Loucy (cell line): Measurements from ENCODE around the gene GDF9.

Experiments
- H2AFZ ChIP-seq: fragments of 200-600 bp; sonication (generic); 2 replicates; pipeline ENCODE4 v1.6.0; 2016; ENCODE audit warnings: antibody characterized with exemption, mild to moderate bottlenecking, low read length, moderate library complexity
- H3F3A ChIP-seq: fragments of 200-600 bp; 2 replicates; pipeline ENCODE4 v1.6.0; 2016; ENCODE audit warnings: antibody characterized with exemption, low read depth, mild to moderate bottlenecking
- H3K27me3 ChIP-seq: fragments of 200-600 bp; sonication (generic); 2 replicates; pipeline ENCODE4 v1.6.1; 2014; ENCODE audit warnings: low read length, mild to moderate bottlenecking; ENCODE audit not compliant: insufficient read depth, poor library complexity, severe bottlenecking
- H3K36me3 ChIP-seq: fragments of 200-600 bp; sonication (generic); 2 replicates; pipeline ENCODE4 v1.6.1; 2016; ENCODE audit warnings: low read length; ENCODE audit not compliant: insufficient read depth
- H3K4me1 ChIP-seq: fragments of 200-600 bp; sonication (generic); 2 replicates; pipeline ENCODE4 v1.5.1; 2014; ENCODE audit warnings: low read length, mild to moderate bottlenecking; ENCODE audit not compliant: insufficient read depth, poor library complexity, severe bottlenecking
- H3K4me2 ChIP-seq: fragments of 200-600 bp; sonication (generic); 2 replicates; pipeline ENCODE4 v1.6.0; 2014; ENCODE audit warnings: antibody characterized with exemption, low read length, low read depth, mild to moderate bottlenecking; ENCODE audit not compliant: poor library complexity, severe bottlenecking
- H3K4me3 ChIP-seq: fragments of 200-600 bp; sonication (generic); 2 replicates; pipeline ENCODE4 v1.5.1; 2014; ENCODE audit warnings: low read length, mild to moderate bottlenecking, mixed read lengths; ENCODE audit not compliant: poor library complexity, severe bottlenecking
- H3K79me2 ChIP-seq: fragments of 200-600 bp; sonication (generic); 2 replicates; pipeline ENCODE4 v1.6.1; 2014; ENCODE audit warnings: low read length; ENCODE audit not compliant: insufficient read depth
- H3K9ac ChIP-seq: fragments of 200-600 bp; sonication (generic); 2 replicates; pipeline ENCODE4 v1.6.0; 2014; ENCODE audit warnings: mild to moderate bottlenecking, low read depth, low read length, moderate library complexity; ENCODE audit not compliant: poor library complexity, severe bottlenecking
- H3K9me2 ChIP-seq: fragments of 200-600 bp; sonication (generic); replicated peaks from 2 replicates; pipeline ENCODE4 v1.6.1; 2016; ENCODE audit warnings: low read depth, low read length, mixed read lengths
- H3K9me3 ChIP-seq: fragments of 200-600 bp; sonication (generic); 2 replicates; pipeline ENCODE4 v1.6.1; 2014; ENCODE audit warnings: mild to moderate bottlenecking, antibody characterized with exemption, low read length, low read depth; ENCODE audit not compliant: insufficient read depth
- H4K20me1 ChIP-seq: fragments of 200-600 bp; sonication (generic); 2 replicates; pipeline ENCODE4 v1.6.0; 2014; ENCODE audit warnings: antibody characterized with exemption, low read length, mild to moderate bottlenecking; ENCODE audit not compliant: insufficient read depth, poor library complexity, severe bottlenecking
- EZH2phosphoT487 ChIP-seq: fragments of 200-600 bp; IDR thresholded peaks from 2 replicates; pipeline ENCODE4 v1.6.1; 2018; ENCODE audit warnings: antibody characterized with exemption, mild to moderate bottlenecking, moderate library complexity, borderline replicate concordance
- TF ChIP-seq, protein P1 (sequence below): fragments of 200-600 bp; sonication (generic); conservative IDR thresholded peaks from 2 replicates; pipeline ENCODE4 v1.5.1; 2014; ENCODE audit warnings: mild to moderate bottlenecking, antibody characterized with exemption, low read length

GDF9 gene

DNA sequence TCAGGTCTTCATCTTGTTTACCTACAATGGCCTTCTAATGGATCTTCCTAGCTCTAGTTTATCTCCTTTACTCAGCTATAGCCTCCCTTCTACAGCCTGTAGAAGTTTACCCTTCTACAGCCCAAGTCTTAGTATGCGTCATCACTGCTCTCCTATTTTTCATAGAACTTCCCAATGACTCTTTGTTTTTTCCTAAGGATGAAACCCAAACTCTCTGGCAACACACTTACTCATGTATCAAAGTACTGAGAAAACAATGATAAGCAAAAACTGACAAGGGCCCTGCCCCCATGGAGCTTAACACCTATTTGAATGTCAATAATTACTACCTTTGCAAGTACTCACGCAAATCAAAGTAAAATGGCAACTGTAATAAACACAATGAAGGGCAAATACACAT, 40.9 kb upstream of the GDF9 start:
- Histone ChIP-seq H2AFZ (no peak overlapping the region), H3K4me1 (no peaks in the 10 kb centered on the region), H3F3A (no peaks in the 10 kb centered on the region), H3K9me2 (no peaks in the 10 kb centered on the region), H3K9ac (no peak overlapping the region), H4K20me1 (no peaks in the 10 kb centered on the region), H3K9me3 (no peaks in the 10 kb centered on the region), H3K27me3 (no peaks in the 10 kb centered on the region), H3K79me2 (no peaks in the 10 kb centered on the region), H3K4me3 (no peak overlapping the region), H3K36me3 (no peaks in the 10 kb centered on the region; the same call in 1 of the 2 replicates), H3K4me2 (no peak overlapping the region)
- no peak for TF ChIP-seq EZH2phosphoT487
- TF ChIP-seq, protein P1, sequence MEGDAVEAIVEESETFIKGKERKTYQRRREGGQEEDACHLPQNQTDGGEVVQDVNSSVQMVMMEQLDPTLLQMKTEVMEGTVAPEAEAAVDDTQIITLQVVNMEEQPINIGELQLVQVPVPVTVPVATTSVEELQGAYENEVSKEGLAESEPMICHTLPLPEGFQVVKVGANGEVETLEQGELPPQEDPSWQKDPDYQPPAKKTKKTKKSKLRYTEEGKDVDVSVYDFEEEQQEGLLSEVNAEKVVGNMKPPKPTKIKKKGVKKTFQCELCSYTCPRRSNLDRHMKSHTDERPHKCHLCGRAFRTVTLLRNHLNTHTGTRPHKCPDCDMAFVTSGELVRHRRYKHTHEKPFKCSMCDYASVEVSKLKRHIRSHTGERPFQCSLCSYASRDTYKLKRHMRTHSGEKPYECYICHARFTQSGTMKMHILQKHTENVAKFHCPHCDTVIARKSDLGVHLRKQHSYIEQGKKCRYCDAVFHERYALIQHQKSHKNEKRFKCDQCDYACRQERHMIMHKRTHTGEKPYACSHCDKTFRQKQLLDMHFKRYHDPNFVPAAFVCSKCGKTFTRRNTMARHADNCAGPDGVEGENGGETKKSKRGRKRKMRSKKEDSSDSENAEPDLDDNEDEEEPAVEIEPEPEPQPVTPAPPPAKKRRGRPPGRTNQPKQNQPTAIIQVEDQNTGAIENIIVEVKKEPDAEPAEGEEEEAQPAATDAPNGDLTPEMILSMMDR = no peak

DNA sequence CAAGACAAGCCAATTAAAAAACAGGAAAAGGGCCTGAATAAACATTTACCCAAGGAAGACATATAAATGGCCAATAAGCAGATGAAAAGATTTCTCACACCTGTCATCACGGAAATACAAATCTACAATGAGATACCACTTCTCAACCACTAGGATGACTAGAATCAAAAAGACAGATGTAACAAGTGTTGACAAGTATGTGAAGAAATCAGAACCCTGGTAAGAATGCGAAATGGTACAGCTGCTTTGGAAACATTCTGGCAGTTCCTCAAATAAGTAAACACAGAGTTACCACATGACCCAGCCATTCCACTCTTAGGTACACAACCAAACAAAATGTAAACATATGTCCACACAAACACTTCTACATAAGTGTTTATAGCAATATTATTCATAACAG, 39.7 kb upstream of the GDF9 start:
- H2AFZ ChIP-seq = no peak overlapping the region
- H3K9me3 ChIP-seq = no peaks in the 10 kb centered on the region
- H3K36me3 ChIP-seq = peaks cover 5% of the 10 kb centered on the region; the same call in 1 of the 2 replicates
- H3K9ac ChIP-seq = no peak overlapping the region
- no peaks in the 10 kb centered on the region for H3K9me2 ChIP-seq
- no peaks in the 10 kb centered on the region for H3K79me2 ChIP-seq
- no peak overlapping the region for H3K4me3 ChIP-seq
- no peaks in the 10 kb centered on the region for H3K27me3 ChIP-seq
- no peak overlapping the region for H3K4me2 ChIP-seq
- no peaks in the 10 kb centered on the region for H4K20me1 ChIP-seq
- TF ChIP-seq EZH2phosphoT487 = no peak
- TF ChIP-seq, protein P1 = no peak
- H3K4me1 ChIP-seq = no peaks in the 10 kb centered on the region
- H3F3A ChIP-seq = no peaks in the 10 kb centered on the region

DNA sequence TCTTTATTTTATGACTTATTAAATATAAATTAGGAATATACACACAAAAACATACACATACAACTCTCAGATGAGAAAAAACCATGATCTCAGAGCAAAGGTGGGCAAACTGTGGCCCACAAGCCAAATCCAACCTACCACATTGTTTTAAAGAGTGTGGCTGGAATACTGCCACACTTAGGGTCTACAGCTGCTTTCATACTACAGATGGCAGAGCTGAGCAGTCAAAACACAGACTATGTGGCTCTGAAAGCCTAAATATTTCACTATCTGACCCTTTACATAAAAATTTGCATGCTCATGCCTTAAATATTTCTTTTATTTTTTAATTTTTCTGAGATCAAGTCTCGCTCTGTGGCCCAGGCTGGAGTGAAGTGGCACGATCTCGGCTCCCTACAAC, 35.5 kb upstream of the GDF9 start:
- H3K9me2 ChIP-seq = no peaks in the 10 kb centered on the region
- no peaks in the 10 kb centered on the region for H3K9me3 ChIP-seq
- no peaks in the 10 kb centered on the region for H4K20me1 ChIP-seq
- H3K79me2 ChIP-seq = no peaks in the 10 kb centered on the region
- H3K9ac ChIP-seq = no peak overlapping the region
- no peaks in the 10 kb centered on the region for H3K27me3 ChIP-seq
- no peaks in the 10 kb centered on the region for H3F3A ChIP-seq
- no peak overlapping the region for H3K4me3 ChIP-seq
- H3K36me3 ChIP-seq = peaks cover 22% of the 10 kb centered on the region; the same call in 1 of the 2 replicates
- TF ChIP-seq, protein P1 = no peak
- no peak for TF ChIP-seq EZH2phosphoT487
- no peak overlapping the region for H2AFZ ChIP-seq
- H3K4me2 ChIP-seq = no peak overlapping the region
- no peaks in the 10 kb centered on the region for H3K4me1 ChIP-seq
